HEK293 (cell line): ENCODE measurements around the gene CCDC92B.
A peak's percentile ranks its signal among the peaks of the same experiment; 100 is the strongest.

Source experiments
- BCL11A ChIP-seq: fragments of 450-650 bp; formaldehyde crosslinking; IDR thresholded peaks from 2 replicates; pipeline ENCODE4 v1.5.1; 2016; ENCODE audit warnings: low read depth, missing biosample characterization, missing genetic modification characterization
- CTCF ChIP-seq: fragments of 450-650 bp; formaldehyde crosslinking; IDR thresholded peaks from 2 replicates; pipeline ENCODE4 v1.5.1; 2016; ENCODE audit warnings: missing biosample characterization, missing genetic modification characterization
- EGR2 ChIP-seq: fragments of 450-650 bp; formaldehyde crosslinking; IDR thresholded peaks from 2 replicates; pipeline ENCODE4 v1.5.1; 2016; ENCODE audit warnings: low read depth, missing biosample characterization, missing genetic modification characterization
- GLIS1 ChIP-seq: fragments of 450-650 bp; formaldehyde crosslinking; IDR thresholded peaks from 2 replicates; pipeline ENCODE4 v1.5.1; 2016; ENCODE audit warnings: missing biosample characterization, missing genetic modification characterization
- KLF9 ChIP-seq: fragments of 450-650 bp; formaldehyde crosslinking; IDR thresholded peaks from 2 replicates; pipeline ENCODE4 v1.5.1; 2016; ENCODE audit warnings: missing biosample characterization, missing genetic modification characterization, low read depth
- MZF1 ChIP-seq: fragments of 450-650 bp; formaldehyde crosslinking; IDR thresholded peaks from 2 replicates; pipeline ENCODE4 v1.5.1; 2017; ENCODE audit warnings: missing biosample characterization, missing genetic modification characterization, borderline replicate concordance
- RBAK ChIP-seq: fragments of 450-650 bp; formaldehyde crosslinking; IDR thresholded peaks from 2 replicates; pipeline ENCODE4 v1.5.1; 2016; ENCODE audit warnings: missing biosample characterization, missing genetic modification characterization
- SP2 ChIP-seq: fragments of 450-650 bp; formaldehyde crosslinking; IDR thresholded peaks from 2 replicates; pipeline ENCODE4 v1.5.1; 2016; ENCODE audit warnings: missing biosample characterization, missing genetic modification characterization
- SP7 ChIP-seq: fragments of 450-650 bp; formaldehyde crosslinking; IDR thresholded peaks from 2 replicates; pipeline ENCODE4 v1.5.1; 2016; ENCODE audit warnings: missing biosample characterization, missing genetic modification characterization
- TRIM28 ChIP-seq: IDR thresholded peaks from 2 replicates; pipeline ENCODE4 v1.6.1; 2011; ENCODE audit warnings: low read length, control low read depth, borderline replicate concordance
- TSHZ1 ChIP-seq: fragments of 450-650 bp; formaldehyde crosslinking; IDR thresholded peaks from 2 replicates; pipeline ENCODE4 v1.5.1; 2016; ENCODE audit warnings: missing biosample characterization, missing genetic modification characterization, borderline replicate concordance
- WT1 ChIP-seq: fragments of 450-650 bp; formaldehyde crosslinking; IDR thresholded peaks from 2 replicates; pipeline ENCODE4 v1.5.1; 2016; ENCODE audit warnings: missing biosample characterization, missing genetic modification characterization
- ZBTB1 ChIP-seq: fragments of 450-650 bp; formaldehyde crosslinking; IDR thresholded peaks from 2 replicates; pipeline ENCODE4 v1.5.1; 2016; ENCODE audit warnings: missing biosample characterization, missing genetic modification characterization
- ZEB2 ChIP-seq: fragments of 450-650 bp; formaldehyde crosslinking; IDR thresholded peaks from 2 replicates; pipeline ENCODE4 v1.5.1; 2016; ENCODE audit warnings: missing biosample characterization, missing genetic modification characterization
- ZFP37 ChIP-seq: fragments of 450-650 bp; formaldehyde crosslinking; IDR thresholded peaks from 2 replicates; pipeline ENCODE4 v1.5.1; 2016; ENCODE audit warnings: missing biosample characterization, missing genetic modification characterization
- ZNF112 ChIP-seq: fragments of 450-650 bp; formaldehyde crosslinking; IDR thresholded peaks from 2 replicates; pipeline ENCODE4 v1.5.0; 2017; ENCODE audit warnings: missing biosample characterization, missing genetic modification characterization
- ZNF132 ChIP-seq: fragments of 450-650 bp; formaldehyde crosslinking; IDR thresholded peaks from 2 replicates; pipeline ENCODE4 v1.5.1; 2017; ENCODE audit warnings: missing biosample characterization, missing genetic modification characterization, borderline replicate concordance
- ZNF169 ChIP-seq: fragments of 450-650 bp; formaldehyde crosslinking; IDR thresholded peaks from 2 replicates; pipeline ENCODE4 v1.5.1; 2016; ENCODE audit warnings: missing biosample characterization, missing genetic modification characterization
- ZNF175 ChIP-seq: fragments of 450-650 bp; formaldehyde crosslinking; IDR thresholded peaks from 2 replicates; pipeline ENCODE4 v1.5.1; 2016; ENCODE audit warnings: missing biosample characterization, missing genetic modification characterization
- ZNF2 ChIP-seq: fragments of 450-650 bp; formaldehyde crosslinking; IDR thresholded peaks from 2 replicates; pipeline ENCODE4 v1.5.1; 2016; ENCODE audit warnings: missing biosample characterization, missing genetic modification characterization
- ZNF211 ChIP-seq: fragments of 450-650 bp; formaldehyde crosslinking; IDR thresholded peaks from 2 replicates; pipeline ENCODE4 v1.5.1; 2016; ENCODE audit warnings: low read depth, missing biosample characterization, missing genetic modification characterization
- ZNF214 ChIP-seq: fragments of 450-650 bp; formaldehyde crosslinking; IDR thresholded peaks from 2 replicates; pipeline ENCODE4 v1.5.1; 2017; ENCODE audit warnings: missing biosample characterization, mild to moderate bottlenecking, missing genetic modification characterization, borderline replicate concordance
- ZNF266 ChIP-seq: fragments of 450-650 bp; formaldehyde crosslinking; IDR thresholded peaks from 2 replicates; pipeline ENCODE4 v1.5.1; 2016; ENCODE audit warnings: missing biosample characterization, missing genetic modification characterization, low read depth
- ZNF398 ChIP-seq: fragments of 450-650 bp; formaldehyde crosslinking; IDR thresholded peaks from 2 replicates; pipeline ENCODE4 v1.5.1; 2017; ENCODE audit warnings: missing biosample characterization, missing genetic modification characterization
- ZNF416 ChIP-seq: fragments of 450-650 bp; formaldehyde crosslinking; IDR thresholded peaks from 2 replicates; pipeline ENCODE4 v1.5.1; 2016; ENCODE audit warnings: missing biosample characterization, missing genetic modification characterization
- ZNF555 ChIP-seq: fragments of 450-650 bp; formaldehyde crosslinking; conservative IDR thresholded peaks from 2 replicates; pipeline ENCODE4 v1.5.1; 2017; ENCODE audit warnings: missing biosample characterization, mild to moderate bottlenecking, missing genetic modification characterization, inconsistent platforms
- ZNF585B ChIP-seq: fragments of 450-650 bp; formaldehyde crosslinking; IDR thresholded peaks from 2 replicates; pipeline ENCODE4 v1.5.1; 2016; ENCODE audit warnings: missing biosample characterization, missing genetic modification characterization
- ZNF621 ChIP-seq: fragments of 450-650 bp; formaldehyde crosslinking; IDR thresholded peaks from 2 replicates; pipeline ENCODE4 v1.5.1; 2017; ENCODE audit warnings: missing biosample characterization, missing genetic modification characterization
- ZNF629 ChIP-seq: fragments of 450-650 bp; formaldehyde crosslinking; IDR thresholded peaks from 2 replicates; pipeline ENCODE4 v1.5.1; 2017; ENCODE audit warnings: missing biosample characterization, missing genetic modification characterization
- ZNF747 ChIP-seq: fragments of 450-650 bp; formaldehyde crosslinking; IDR thresholded peaks from 2 replicates; pipeline ENCODE4 v1.5.1; 2016; ENCODE audit warnings: missing biosample characterization, missing genetic modification characterization
- ZSCAN4 ChIP-seq: fragments of 450-650 bp; formaldehyde crosslinking; IDR thresholded peaks from 2 replicates; pipeline ENCODE4 v1.5.1; 2017; ENCODE audit warnings: missing biosample characterization, missing genetic modification characterization
- TF ChIP-seq, protein P1 (sequence below): fragments of 450-650 bp; formaldehyde crosslinking; IDR thresholded peaks from 2 replicates; pipeline ENCODE4 v1.5.1; 2017; ENCODE audit warnings: missing biosample characterization, missing genetic modification characterization

Gene CCDC92B

DNA sequence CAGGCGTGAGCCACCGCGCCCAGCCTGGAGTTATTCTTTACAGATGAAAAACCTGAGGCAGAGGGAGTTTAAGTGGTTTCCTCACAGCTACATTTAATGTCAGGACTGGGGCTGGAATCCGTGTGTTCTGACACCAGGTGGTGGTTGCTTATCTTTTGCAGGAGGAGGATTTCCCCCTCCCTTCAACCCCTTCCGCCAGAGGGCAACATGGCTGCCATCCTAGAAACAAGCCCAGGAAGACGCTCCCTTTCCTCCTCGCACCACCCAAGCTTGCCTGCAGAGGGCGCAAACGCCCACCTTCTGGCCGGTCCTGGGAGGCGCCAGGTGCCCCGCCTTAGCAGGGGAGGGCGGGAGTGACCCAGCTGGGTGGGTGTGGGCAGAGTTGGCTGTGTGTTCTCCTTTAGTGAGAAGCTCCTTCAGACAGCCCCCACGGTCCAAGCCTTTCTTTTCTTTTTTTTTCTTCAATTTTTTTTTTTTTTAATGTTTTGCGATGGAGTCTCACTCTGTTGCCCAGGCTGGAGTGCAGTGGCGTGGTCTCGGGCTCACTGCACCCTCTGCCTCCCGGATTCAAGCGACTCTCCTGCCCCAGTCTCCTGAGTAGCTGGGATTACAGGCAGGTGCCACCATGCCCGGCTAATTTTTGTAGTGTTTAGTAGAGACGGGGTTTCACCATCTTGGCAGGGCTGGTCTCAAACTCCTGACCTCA is 36.9 kb upstream of the CCDC92B start (continued):
- no peak for TF ChIP-seq ZNF169 (tag by site-specific recombination)
- TF ChIP-seq ZFP37 (tag by site-specific recombination): no peak
- TF ChIP-seq ZNF629: 0 out of 2 replicates have a peak, but pooled peaks have one; percentile 33
- TF ChIP-seq ZNF112 (tag by site-specific recombination): no peak
- TF ChIP-seq ZNF2: 0 out of 2 replicates have a peak, but pooled peaks have one; percentile 32
- TF ChIP-seq ZNF585B (tag by site-specific recombination): no peak
- TF ChIP-seq ZNF416 (tag by site-specific recombination): no peak
- no peak for TF ChIP-seq BCL11A (tag by site-specific recombination)
- TF ChIP-seq ZNF747 (tag by site-specific recombination): no peak
- TF ChIP-seq SP7 (tag by site-specific recombination): peak; percentile 66
- no peak for TF ChIP-seq ZNF266
- TF ChIP-seq ZSCAN4 (tag by site-specific recombination): no peak
- TF ChIP-seq, protein P1, sequence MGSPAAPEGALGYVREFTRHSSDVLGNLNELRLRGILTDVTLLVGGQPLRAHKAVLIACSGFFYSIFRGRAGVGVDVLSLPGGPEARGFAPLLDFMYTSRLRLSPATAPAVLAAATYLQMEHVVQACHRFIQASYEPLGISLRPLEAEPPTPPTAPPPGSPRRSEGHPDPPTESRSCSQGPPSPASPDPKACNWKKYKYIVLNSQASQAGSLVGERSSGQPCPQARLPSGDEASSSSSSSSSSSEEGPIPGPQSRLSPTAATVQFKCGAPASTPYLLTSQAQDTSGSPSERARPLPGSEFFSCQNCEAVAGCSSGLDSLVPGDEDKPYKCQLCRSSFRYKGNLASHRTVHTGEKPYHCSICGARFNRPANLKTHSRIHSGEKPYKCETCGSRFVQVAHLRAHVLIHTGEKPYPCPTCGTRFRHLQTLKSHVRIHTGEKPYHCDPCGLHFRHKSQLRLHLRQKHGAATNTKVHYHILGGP: no peak
- no peak for TF ChIP-seq ZNF555 (tag by site-specific recombination)
- TF ChIP-seq ZNF214 (tag by site-specific recombination): no peak
- no peak for TF ChIP-seq ZNF621 (tag by site-specific recombination)
- peak; percentile 94 for TF ChIP-seq KLF9 (tag by site-specific recombination)
- no peak for TF ChIP-seq ZBTB1 (tag by site-specific recombination)
- TF ChIP-seq CTCF (tag by site-specific recombination): peak; percentile 96
- peak; percentile 74 for TF ChIP-seq GLIS1 (tag by site-specific recombination)
- TF ChIP-seq MZF1 (tag by site-specific recombination): no peak
- peak; percentile 43; the same call in 1 of the 2 replicates for TF ChIP-seq ZEB2 (tag by site-specific recombination)
- no peak for TF ChIP-seq ZNF211
- no peak for TF ChIP-seq TRIM28
- TF ChIP-seq ZNF175: no peak
- no peak for TF ChIP-seq RBAK (tag by site-specific recombination)
- peak; percentile 66; the same call in 1 of the 2 replicates for TF ChIP-seq ZNF398 (tag by site-specific recombination)
- peak; percentile 69 for TF ChIP-seq SP2
- peak; percentile 90 for TF ChIP-seq EGR2 (tag by site-specific recombination)
- peak; percentile 77 for TF ChIP-seq WT1 (tag by site-specific recombination)
- no peak for TF ChIP-seq ZNF132 (tag by site-specific recombination)
- TF ChIP-seq TSHZ1 (tag by site-specific recombination): no peak
